IPS-18a (cell line): ENCODE data around the gene PDE4B.
"Not testable (repeated sequence)": the region's sequence is repeated elsewhere in the genome, so short reads cannot be mapped to it uniquely, and the experiment has no call there.

Source experiments
- H3K27ac ChIP-seq: one replicate; pipeline ENCODE4 v1.5.1; 2013; ENCODE audit warnings: low read length
- H3K27me3 ChIP-seq: one replicate; pipeline ENCODE4 v1.6.1; 2013; ENCODE audit warnings: mild to moderate bottlenecking, low read length; ENCODE audit not compliant: control insufficient read depth, insufficient read depth
- H3K36me3 ChIP-seq: one replicate; pipeline ENCODE4 v1.6.1; 2013; ENCODE audit warnings: low read depth, low read length; ENCODE audit not compliant: control insufficient read depth
- H3K4me1 ChIP-seq: one replicate; pipeline ENCODE4 v1.6.1; 2013; ENCODE audit warnings: low read depth, low read length; ENCODE audit not compliant: control insufficient read depth
- H3K4me3 ChIP-seq: one replicate; pipeline ENCODE4 v1.5.1; 2013; ENCODE audit warnings: low read length
- H3K9ac ChIP-seq: one replicate; pipeline ENCODE4 v1.6.1; 2013; ENCODE audit warnings: mild to moderate bottlenecking, low read length, moderate library complexity
- H3K9me3 ChIP-seq: one replicate; pipeline ENCODE4 v1.6.1; 2013; ENCODE audit warnings: low read depth, low read length; ENCODE audit not compliant: control insufficient read depth

PDE4B gene

DNA sequence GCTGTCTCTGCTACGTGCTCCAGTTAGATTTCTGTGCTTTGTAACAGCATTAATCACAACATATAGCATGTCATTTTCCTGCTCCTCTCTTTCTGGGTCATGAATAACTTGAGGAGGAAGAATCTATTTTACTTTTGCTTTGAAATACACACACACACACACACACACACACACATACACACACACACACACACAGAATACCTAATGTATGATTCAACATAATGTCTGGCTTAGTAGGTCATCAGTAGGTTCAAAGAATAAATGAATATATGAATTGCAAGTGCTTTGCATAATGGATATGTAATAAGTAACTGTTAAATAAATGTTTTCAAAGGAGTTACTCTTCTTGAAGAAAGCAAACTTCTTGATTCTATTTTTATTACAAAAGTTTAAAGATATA lies 249.0 kb downstream of the PDE4B start:
- no peak overlapping the region for H3K27ac ChIP-seq
- H3K4me3 ChIP-seq = no peak overlapping the region
- no peaks in the 10 kb centered on the region for H3K27me3 ChIP-seq
- no peak overlapping the region for H3K9ac ChIP-seq
- no peaks in the 10 kb centered on the region for H3K9me3 ChIP-seq
- no peaks in the 10 kb centered on the region for H3K4me1 ChIP-seq
- no peaks in the 10 kb centered on the region for H3K36me3 ChIP-seq

DNA sequence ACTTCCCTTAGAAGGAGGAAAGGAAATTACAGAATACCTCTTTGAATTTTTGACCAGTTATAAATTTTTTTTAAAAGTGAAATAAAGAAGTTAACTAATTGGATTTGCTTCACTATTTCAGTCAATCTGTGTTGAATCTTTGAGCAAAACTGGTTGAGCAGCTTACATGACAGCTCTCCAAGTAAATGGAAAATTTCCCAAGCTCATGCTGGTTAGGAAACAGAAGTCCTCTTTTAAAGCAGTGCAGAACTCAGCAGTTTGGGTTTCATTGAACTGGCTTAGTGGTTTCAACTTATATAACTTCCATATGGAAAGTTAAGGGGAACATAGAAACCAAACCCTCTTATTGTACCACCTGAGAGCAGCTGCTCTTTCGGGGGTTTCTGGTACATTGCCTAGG lies 250.5 kb downstream of the PDE4B start:
- no peak overlapping the region for H3K4me3 ChIP-seq
- H3K9me3 ChIP-seq = no peaks in the 10 kb centered on the region
- no peak overlapping the region for H3K9ac ChIP-seq
- no peak overlapping the region for H3K27ac ChIP-seq
- no peaks in the 10 kb centered on the region for H3K27me3 ChIP-seq
- H3K36me3 ChIP-seq = no peaks in the 10 kb centered on the region
- no peaks in the 10 kb centered on the region for H3K4me1 ChIP-seq

DNA sequence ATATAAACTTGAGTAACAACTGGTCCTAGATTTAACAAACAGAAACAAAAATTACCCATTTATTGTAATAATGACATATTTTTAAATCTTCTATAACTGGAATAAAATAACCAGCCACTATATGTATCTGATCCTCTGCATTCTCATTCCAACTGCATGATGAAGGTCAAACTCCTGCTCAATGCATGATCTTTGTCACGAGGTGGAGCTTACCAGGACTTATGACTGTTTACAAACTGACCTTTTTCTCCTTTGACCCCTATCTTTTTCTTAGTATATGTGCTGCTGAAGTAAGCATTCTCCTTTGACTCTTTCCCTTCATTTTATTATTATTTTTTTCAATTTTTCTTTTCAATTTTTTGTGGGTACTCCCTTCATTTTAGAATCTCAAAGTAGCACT lies 252.2 kb downstream of the PDE4B start:
- Histone ChIP-seq H3K36me3 (no peaks in the 10 kb centered on the region), H3K4me3 (no peak overlapping the region)

DNA sequence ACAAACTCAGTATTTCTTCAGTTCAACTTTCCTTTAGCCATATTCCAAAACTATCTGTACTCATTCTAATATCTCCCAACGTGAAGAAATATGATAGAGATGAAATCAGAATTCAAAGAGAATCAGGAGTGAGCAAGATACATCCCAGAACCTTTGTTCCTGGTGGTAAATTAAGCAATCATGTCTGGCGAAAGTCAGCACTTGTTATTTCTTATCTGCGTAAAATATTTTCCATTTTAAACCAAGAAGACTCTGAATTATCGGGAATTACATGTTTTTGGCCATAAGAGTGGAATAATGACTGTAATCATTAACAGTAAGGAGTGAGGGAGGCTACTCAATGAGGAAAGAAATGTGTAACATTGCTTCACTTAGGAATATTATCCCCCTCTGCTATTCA lies 253.7 kb downstream of the PDE4B start:
- H3K9ac ChIP-seq = no peak overlapping the region
- no peaks in the 10 kb centered on the region for H3K4me1 ChIP-seq
- H3K4me3 ChIP-seq = no peak overlapping the region
- H3K27ac ChIP-seq = no peak overlapping the region
- H3K9me3 ChIP-seq = no peaks in the 10 kb centered on the region
- no peaks in the 10 kb centered on the region for H3K36me3 ChIP-seq
- H3K27me3 ChIP-seq = no peaks in the 10 kb centered on the region

More for the DNA sequence above, 252.2 kb downstream of the PDE4B start:
- Histone ChIP-seq H3K9me3 (no peaks in the 10 kb centered on the region), H3K27ac (no peak overlapping the region), H3K9ac (no peak overlapping the region), H3K27me3 (no peaks in the 10 kb centered on the region), H3K4me1 (no peaks in the 10 kb centered on the region)

DNA sequence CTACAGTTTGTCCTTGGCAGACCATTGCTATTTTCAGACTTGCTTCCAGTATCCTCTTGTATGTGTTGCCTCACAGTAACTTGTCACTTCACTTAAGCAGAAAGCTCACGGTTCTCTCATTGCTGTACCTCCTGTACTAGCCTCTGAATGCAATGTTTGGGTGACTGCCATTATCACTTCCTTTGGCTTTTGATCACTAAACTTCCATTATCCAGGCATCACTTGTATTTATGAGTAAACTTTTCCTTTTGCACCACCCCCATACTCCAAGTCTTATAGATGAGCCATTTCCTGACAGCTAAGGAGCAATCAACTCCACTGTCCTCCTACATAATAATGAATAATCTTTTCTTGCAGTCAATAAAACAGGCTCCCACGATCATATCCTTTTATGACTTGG lies 255.3 kb downstream of the PDE4B start:
- Histone ChIP-seq H3K9ac (no peak overlapping the region), H3K4me1 (no peaks in the 10 kb centered on the region), H3K36me3 (no peaks in the 10 kb centered on the region), H3K9me3 (no peaks in the 10 kb centered on the region), H3K4me3 (no peak overlapping the region), H3K27ac (no peak overlapping the region), H3K27me3 (no peaks in the 10 kb centered on the region)

DNA sequence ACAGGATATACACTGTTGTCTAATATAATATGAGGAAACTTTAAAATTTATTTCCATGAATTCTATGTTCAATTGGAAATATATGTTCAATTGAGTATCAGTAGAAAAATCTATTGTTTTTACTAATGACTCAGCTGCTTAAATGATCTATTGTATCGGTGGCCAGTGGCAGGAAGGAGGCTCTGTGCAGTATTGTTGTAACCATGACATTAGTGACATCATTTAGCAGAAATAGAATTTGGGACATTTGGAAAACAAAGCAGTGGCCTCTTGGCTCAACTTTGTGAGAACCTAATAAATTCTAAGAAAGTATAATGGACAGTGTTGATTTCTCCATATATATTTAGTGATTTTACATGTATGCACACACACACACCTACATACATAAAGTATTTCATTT lies 257.4 kb downstream of the PDE4B start:
- H3K27ac ChIP-seq = no peak overlapping the region
- H3K9ac ChIP-seq = no peak overlapping the region
- no peaks in the 10 kb centered on the region for H3K4me1 ChIP-seq
- H3K9me3 ChIP-seq = no peaks in the 10 kb centered on the region
- no peak overlapping the region for H3K4me3 ChIP-seq
- H3K27me3 ChIP-seq = no peaks in the 10 kb centered on the region
- H3K36me3 ChIP-seq = no peaks in the 10 kb centered on the region

DNA sequence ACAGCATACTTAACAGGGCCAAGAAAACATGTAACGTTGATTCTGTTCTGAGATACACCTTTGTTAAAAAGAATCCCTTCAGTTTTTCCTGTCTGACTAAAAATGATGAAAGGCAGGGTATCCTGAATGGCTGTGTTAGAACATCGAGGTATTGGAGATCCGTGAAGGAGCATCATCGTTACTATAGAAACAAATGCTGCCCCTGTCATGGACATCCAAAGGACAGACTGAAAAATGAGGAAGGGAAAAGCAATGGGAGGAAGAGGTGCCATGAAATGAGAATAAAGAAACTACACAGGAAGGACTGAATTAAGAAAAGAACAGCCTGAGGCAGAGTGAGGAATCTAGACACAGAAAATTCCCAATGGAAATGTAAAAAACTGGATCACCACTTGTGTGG lies 257.9 kb downstream of the PDE4B start:
- H3K36me3 ChIP-seq = no peaks in the 10 kb centered on the region

DNA sequence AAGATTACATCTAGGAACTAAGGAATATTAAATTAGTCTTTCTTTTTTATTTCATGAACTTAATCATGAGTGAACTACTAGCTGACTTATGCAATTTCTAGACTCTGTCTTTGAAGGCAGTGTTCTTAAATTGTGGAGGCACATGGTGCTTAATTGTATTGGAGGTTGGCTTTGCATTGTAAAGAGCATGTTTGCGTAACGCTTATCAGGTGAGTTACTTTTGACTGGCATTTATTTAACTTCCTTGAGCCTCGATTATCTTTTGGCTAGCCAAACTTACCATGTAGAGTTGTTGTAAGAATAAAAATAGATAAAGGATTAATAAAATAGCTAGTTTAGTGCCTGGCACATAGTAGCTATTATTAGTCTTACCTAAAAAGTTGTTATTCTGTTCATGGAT lies 262.4 kb downstream of the PDE4B start:
- no peaks in the 10 kb centered on the region for H3K36me3 ChIP-seq
- no peaks in the 10 kb centered on the region for H3K9me3 ChIP-seq
- no peak overlapping the region for H3K27ac ChIP-seq
- H3K4me1 ChIP-seq = no peaks in the 10 kb centered on the region
- H3K27me3 ChIP-seq = no peaks in the 10 kb centered on the region
- no peak overlapping the region for H3K9ac ChIP-seq
- no peak overlapping the region for H3K4me3 ChIP-seq

More for the DNA sequence above, 257.9 kb downstream of the PDE4B start:
- Histone ChIP-seq H3K27me3 (no peaks in the 10 kb centered on the region), H3K4me3 (no peak overlapping the region), H3K27ac (no peak overlapping the region), H3K9me3 (no peaks in the 10 kb centered on the region), H3K4me1 (no peaks in the 10 kb centered on the region), H3K9ac (no peak overlapping the region)

DNA sequence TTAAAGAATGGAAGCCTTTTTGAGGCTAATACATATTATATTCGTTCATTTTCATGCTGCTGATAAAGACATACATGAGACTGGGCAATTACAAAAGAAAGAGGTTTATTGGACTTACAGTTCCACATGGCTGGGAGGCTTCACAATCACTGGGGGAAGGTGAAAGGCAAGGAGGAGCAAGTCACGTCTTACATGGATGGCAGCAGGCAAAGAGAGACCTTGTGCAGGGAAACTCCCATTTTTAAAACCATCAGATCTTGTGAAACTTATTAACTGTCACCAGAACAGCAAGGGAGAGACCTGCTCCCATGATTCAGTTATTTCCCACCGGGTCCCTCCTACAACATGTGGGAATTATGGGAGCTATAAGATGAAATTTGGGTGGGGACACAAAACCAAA lies 264.8 kb downstream of the PDE4B start:
- H3K9me3 ChIP-seq, H3K36me3 ChIP-seq, H3K4me3 ChIP-seq, H3K27ac ChIP-seq, H3K9ac ChIP-seq, H3K27me3 ChIP-seq, H3K4me1 ChIP-seq: not testable (repeated sequence)

DNA sequence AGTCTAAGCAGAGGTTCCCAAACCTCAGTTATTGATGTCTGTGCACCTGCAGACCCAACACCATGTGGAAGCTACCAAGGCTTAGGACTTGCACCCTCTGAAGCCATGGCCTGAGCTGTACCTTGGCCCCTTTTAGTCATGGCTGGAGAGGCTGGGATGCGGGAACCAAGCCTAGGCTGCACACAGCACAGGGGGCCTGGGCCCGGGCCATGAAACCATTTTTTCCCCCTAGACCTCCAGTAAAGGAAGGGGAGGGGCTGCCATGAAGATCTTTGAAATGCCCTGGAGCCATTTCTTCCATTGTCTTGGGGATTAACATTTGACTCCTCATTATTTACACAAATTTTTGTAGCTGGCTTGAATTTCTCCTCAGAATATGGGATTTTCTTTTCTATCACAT lies 265.9 kb downstream of the PDE4B start:
- Histone ChIP-seq H3K27me3 (no peaks in the 10 kb centered on the region), H3K9me3 (no peaks in the 10 kb centered on the region), H3K4me3 (no peak overlapping the region), H3K27ac (no peak overlapping the region), H3K4me1 (no peaks in the 10 kb centered on the region), H3K9ac (no peak overlapping the region), H3K36me3 (no peaks in the 10 kb centered on the region)

DNA sequence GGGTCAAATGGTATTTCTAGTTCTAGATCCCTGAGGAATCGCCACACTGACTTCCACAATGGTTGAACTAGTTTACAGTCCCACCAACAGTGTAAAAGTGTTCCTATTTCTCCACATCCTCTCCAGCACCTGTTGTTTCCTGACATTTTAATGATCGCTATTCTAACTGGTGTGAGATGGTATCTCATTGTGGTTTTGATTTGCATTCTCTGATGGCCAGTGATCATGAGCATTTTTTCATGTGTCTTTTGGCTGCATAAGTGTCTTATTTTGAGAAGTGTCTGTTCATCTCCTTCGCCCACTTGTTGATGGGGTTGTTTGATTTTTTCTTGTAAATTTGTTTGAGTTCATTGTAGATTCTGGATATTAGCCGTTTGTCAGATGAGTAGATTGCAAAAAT lies 274.5 kb downstream of the PDE4B start:
- not testable (repeated sequence) for H3K9me3 ChIP-seq, H3K27ac ChIP-seq, H3K4me3 ChIP-seq, H3K36me3 ChIP-seq, H3K4me1 ChIP-seq, H3K9ac ChIP-seq, H3K27me3 ChIP-seq

DNA sequence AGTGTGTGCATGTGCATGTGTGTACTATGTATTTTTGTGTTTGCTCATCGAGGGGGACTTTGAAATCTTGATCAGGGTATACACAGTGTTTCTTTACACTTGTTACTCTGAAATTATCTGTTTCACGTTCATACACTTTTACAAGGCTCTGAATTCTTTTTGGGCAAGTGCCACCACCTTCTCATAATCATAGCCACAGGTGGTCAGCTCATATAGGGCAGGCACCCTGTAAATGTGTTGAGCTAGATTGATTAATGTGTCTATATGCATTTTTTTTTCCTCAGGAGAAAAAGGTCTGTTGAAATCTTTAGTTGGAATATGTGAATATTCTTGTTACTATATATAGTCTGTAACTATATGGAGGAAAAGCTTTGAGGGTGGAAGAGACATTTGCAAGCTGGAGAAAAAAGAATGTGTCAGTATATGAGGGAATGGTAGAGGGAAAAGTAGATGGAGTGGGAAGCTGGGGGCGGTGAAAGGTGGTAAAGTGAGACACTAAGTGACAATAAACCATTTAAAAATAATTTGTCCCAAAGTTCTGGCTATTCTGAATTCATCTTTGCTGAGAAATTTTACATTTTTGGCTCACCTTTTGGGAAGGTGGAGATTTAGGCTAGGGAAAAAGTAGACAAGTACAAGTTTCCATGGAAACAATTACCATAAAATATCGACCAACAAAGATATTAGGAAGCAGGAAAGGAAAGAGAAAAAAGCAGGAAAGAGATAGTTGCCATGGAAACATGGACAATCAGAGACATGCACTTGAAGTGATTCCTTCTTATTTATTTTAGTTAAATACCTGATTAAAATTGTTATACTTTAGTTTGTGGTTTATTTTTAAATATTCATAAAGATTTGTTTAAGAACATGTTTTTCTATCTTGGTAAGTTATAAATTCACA lies 277.5 kb downstream of the PDE4B start:
- no peak overlapping the region for H3K4me3 ChIP-seq
- no peak overlapping the region for H3K27ac ChIP-seq
- no peak overlapping the region for H3K9ac ChIP-seq
- no peaks in the 10 kb centered on the region for H3K27me3 ChIP-seq
- no peaks in the 10 kb centered on the region for H3K4me1 ChIP-seq
- H3K36me3 ChIP-seq = no peaks in the 10 kb centered on the region
- H3K9me3 ChIP-seq = no peaks in the 10 kb centered on the region
